Neutrophil (primary cell): Measurements from ENCODE around the gene TGFBRAP1.

Source experiments
- H3K27ac ChIP-seq: fragments of 200-600 bp; sonication (generic); 2 replicates; pipeline ENCODE4 v1.5.1; 2016; ENCODE audit warnings: mild to moderate bottlenecking, moderate library complexity
- H3K27me3 ChIP-seq: fragments of 200-600 bp; sonication (generic); 2 replicates; pipeline ENCODE4 v1.6.0; 2016; ENCODE audit warnings: mild to moderate bottlenecking
- H3K36me3 ChIP-seq: fragments of 200-600 bp; sonication (generic); 2 replicates; pipeline ENCODE4 v1.5.1; 2017
- H3K4me1 ChIP-seq, 2 experiments: fragments of 200-600 bp in 1 of 2; sonication (generic) in 1 of 2; 1 replicate in 1 of 2; 2 replicates in 1 of 2; pipeline versions ENCODE4 v1.5.1 to v1.6.1; 2013 to 2016; ENCODE audit warnings: low read depth in 1 of 2, low read length in 1 of 2, mild to moderate bottlenecking in 1 of 2, moderate library complexity in 1 of 2; ENCODE audit not compliant: control insufficient read depth in 1 of 2, insufficient read depth in 1 of 2
- H3K4me3 ChIP-seq, 2 experiments: fragments of 200-600 bp in 1 of 2; sonication (generic) in 1 of 2; 1 replicate in 1 of 2; 2 replicates in 1 of 2; pipeline ENCODE4 v1.5.1; 2013 to 2016; ENCODE audit warnings: low read depth in 1 of 2, low read length in 1 of 2, mild to moderate bottlenecking in 1 of 2, moderate library complexity in 1 of 2
- H3K9me3 ChIP-seq: fragments of 200-600 bp; sonication (generic); 2 replicates; pipeline ENCODE4 v1.5.1; 2016
- TF ChIP-seq, protein P1 (sequence below): fragments of 200-600 bp; sonication (generic); IDR thresholded peaks from 2 replicates; pipeline ENCODE4 v1.5.1; 2016; ENCODE audit warnings: antibody characterized with exemption

Gene TGFBRAP1

DNA sequence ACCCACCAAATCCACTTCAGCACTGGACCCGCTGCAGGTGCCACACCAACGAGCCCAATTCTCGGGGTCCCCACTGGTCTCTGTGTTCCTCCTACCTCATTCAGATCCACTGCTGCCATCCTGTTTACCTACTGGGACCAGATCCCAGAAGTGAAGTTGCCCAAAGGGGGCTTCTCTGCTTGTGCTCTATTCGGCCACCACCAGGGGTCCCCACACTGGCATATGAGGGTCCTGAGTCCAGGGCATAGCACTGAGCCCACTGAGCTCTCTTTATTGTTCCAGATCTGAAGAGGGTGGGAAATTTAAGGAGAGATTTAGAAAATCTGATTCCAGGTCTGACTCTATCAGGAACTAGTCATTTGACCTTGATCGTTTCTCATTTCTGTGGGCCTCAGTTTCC is 85.6 kb downstream of the TGFBRAP1 start:
- TF ChIP-seq, protein P1, sequence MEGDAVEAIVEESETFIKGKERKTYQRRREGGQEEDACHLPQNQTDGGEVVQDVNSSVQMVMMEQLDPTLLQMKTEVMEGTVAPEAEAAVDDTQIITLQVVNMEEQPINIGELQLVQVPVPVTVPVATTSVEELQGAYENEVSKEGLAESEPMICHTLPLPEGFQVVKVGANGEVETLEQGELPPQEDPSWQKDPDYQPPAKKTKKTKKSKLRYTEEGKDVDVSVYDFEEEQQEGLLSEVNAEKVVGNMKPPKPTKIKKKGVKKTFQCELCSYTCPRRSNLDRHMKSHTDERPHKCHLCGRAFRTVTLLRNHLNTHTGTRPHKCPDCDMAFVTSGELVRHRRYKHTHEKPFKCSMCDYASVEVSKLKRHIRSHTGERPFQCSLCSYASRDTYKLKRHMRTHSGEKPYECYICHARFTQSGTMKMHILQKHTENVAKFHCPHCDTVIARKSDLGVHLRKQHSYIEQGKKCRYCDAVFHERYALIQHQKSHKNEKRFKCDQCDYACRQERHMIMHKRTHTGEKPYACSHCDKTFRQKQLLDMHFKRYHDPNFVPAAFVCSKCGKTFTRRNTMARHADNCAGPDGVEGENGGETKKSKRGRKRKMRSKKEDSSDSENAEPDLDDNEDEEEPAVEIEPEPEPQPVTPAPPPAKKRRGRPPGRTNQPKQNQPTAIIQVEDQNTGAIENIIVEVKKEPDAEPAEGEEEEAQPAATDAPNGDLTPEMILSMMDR: no peak
- Histone ChIP-seq H3K4me3 (no peak overlapping the region), H3K27me3 (no peaks in the 10 kb centered on the region), H3K4me1 (no peaks in the 10 kb centered on the region), H3K9me3 (no peaks in the 10 kb centered on the region), H3K27ac (no peak overlapping the region), H3K36me3 (no peaks in the 10 kb centered on the region)

DNA sequence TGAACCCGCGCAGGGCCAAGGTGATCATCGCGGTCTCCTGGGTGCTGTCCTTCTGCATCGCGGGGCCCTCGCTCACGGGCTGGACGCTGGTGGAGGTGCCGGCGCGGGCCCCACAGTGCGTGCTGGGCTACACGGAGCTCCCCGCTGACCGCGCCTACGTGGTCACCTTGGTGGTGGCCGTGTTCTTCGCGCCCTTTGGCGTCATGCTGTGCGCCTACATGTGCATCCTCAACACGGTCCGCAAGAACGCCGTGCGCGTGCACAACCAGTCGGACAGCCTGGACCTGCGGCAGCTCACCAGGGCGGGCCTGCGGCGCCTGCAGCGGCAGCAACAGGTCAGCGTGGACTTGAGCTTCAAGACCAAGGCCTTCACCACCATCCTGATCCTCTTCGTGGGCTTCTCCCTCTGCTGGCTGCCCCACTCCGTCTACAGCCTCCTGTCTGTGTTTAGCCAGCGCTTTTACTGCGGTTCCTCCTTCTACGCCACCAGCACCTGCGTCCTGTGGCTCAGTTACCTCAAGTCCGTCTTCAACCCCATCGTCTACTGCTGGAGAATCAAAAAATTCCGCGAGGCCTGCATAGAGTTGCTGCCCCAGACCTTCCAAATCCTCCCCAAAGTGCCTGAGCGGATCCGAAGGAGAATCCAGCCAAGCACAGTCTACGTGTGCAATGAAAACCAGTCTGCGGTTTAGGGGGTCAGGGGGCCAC is 87.1 kb downstream of the TGFBRAP1 start:
- no peak overlapping the region for H3K27ac ChIP-seq
- no peak overlapping the region for H3K4me3 ChIP-seq
- H3K27me3 ChIP-seq: peaks cover 10% of the 10 kb centered on the region
- TF ChIP-seq, protein P1: no peak
- no peaks in the 10 kb centered on the region for H3K9me3 ChIP-seq
- peaks cover 0 to 7% of the 10 kb centered on the region in 2 experiments for H3K4me1 ChIP-seq
- no peaks in the 10 kb centered on the region for H3K36me3 ChIP-seq

DNA sequence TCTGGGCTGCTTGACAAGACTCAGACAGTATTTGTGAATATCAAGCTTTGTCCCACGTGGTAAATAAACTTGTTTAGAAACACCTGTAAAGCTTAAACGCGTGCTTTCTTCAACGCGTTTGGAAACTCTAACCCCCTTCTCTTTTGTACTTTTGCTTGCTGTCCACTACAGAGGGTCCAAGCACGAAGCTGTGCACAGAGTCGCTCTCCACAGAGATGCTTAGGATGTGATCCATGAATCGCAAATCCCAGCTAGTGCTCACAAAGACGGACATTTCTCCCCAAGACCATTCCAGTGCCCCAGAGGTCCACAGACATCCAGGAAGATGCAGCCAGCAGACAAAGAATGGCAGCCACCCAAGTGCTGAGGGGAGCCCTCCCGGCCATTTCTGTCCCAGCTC is 88.1 kb downstream of the TGFBRAP1 start, which contains the start of gene GPR45:
GPR45 (plus strand) TSS at position 301 of the 400 bp plus-strand sequence. CDS start 116 bp downstream, outside the sequence.
- Histone ChIP-seq H3K4me1 (peaks cover 0 to 7% of the 10 kb centered on the region in 2 experiments), H3K27me3 (peaks cover 20% of the 10 kb centered on the region), H3K27ac (no peak within 1 kb of the TSS), H3K9me3 (no peaks in the 10 kb centered on the region), H3K36me3 (no peaks in the 10 kb centered on the region), H3K4me3 (no peak within 1 kb of the TSS)
- TF ChIP-seq, protein P1: no peak

DNA sequence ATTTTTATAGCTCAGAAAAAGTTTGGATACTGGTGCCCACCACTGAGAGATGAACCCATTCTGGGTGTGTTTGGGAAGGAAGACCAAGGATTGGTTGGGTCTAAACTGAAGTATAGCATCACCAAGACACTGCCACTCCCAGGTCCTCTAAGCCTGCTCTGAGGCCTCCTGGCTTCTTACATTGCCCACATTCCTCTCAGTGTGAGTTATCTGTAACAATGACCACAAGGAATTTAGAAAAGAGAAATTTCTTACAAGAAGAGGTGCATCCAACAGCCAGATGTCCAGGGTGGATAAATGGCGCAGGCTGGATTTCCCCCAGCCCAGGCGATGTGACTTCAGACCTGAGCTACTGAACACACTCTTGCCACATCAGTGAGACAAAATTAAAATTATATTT is 89.6 kb downstream of the TGFBRAP1 start:
- Histone ChIP-seq H3K9me3 (no peaks in the 10 kb centered on the region), H3K27ac (no peak overlapping the region)
- TF ChIP-seq, protein P1: no peak

DNA sequence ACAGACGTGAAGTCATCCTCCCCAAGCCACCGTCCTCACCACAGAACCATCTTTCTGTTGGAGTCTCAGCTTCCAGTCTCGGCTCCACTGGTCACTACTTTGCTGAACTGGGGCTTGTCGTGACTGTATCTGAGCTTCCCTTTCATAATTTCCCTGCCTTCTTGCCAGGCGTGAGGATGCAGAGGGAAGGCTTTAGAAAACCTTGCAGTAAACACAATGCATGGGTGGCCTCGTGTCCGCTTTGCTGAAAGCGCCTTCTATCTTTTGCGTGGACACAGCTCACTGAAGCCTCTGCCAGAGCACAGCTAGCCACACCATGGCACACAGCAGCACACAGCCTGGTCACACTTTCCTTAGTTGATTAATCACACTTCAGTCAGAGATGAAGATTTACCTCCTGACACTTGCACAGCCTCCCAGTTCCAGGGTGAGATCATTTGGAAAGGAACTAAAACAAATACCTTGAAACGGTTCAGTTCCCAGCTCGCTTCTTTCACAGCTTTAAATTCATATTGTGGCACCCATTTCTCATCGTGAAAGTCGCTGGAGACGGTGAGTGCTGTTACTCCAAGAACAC is 90.8 kb downstream of the TGFBRAP1 start:
- Histone ChIP-seq H3K27ac (no peak overlapping the region), H3K36me3 (no peaks in the 10 kb centered on the region), H3K4me1 (peaks cover 0 to 7% of the 10 kb centered on the region in 2 experiments), H3K4me3 (no peak overlapping the region), H3K9me3 (no peaks in the 10 kb centered on the region), H3K27me3 (peaks cover 33% of the 10 kb centered on the region)
- TF ChIP-seq, protein P1: no peak

More for the DNA sequence above, 89.6 kb downstream of the TGFBRAP1 start:
- Histone ChIP-seq H3K27me3 (peaks cover 33% of the 10 kb centered on the region), H3K36me3 (no peaks in the 10 kb centered on the region), H3K4me3 (no peak overlapping the region), H3K4me1 (peaks cover 0 to 7% of the 10 kb centered on the region in 2 experiments)
